ENCODE measurements around the gene PHKA2. TPM values are rescaled to one million over a fixed set of nuclear protein-coding genes. Genes with fewer than 3 reads are reported as not detected.

Gene PHKA2
- total RNA-seq, 4 donors from 2014 or later, result 16.5 to 39.7 (median 24.8) TPM

DNA sequence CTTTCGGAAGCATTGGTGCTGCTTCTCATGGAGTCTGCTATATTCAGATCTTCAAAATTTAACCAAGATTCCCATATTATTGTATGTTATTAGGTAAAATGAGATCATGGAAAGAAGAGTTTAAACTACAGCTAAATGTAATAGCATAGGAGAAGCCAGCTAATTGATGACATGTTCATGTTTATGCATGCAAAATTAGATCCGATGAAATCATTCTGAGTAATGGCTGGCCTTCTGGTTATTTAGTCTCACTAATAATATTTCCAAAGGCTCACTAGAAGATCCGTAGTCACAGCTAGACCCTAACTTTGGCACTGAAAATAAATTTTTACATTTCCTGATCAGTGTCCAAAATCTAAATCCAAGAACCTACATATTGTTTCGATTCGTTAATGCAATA lies 19.8 kb upstream of the PHKA2 start:
- 83% methylated on average over 5 of the region's 5 CpGs for WGBS
- TF ChIP-seq EP300 (IDR thresholded peaks at IDR 0.05) (no peak), POLR2AphosphoS5 (IDR thresholded peaks at IDR 0.05) (no peak), CTCF (IDR thresholded peaks at IDR 0.05) (no peak), POLR2A (IDR thresholded peaks at IDR 0.05) (no peak)
- no peak overlapping the region for H3K27ac ChIP-seq
- H3K4me1 ChIP-seq, result no peaks in the 10 kb centered on the region
- H3K4me3 ChIP-seq, result no peak overlapping the region
- no peaks in the 10 kb centered on the region for H3K27me3 ChIP-seq
- no peak for DNase-seq (ENCODE audit: low spot score in 2 of 2)
- H3K9me3 ChIP-seq, result no peaks in the 10 kb centered on the region
- H3K36me3 ChIP-seq, result no peaks in the 10 kb centered on the region

GRCh38 chrX:18998653-18999052 lies 14.7 kb upstream of the PHKA2 start:
- 62% methylated on average over 1 of the region's 1 CpG for WGBS
- H3K27me3 ChIP-seq, result no peaks in the 10 kb centered on the region

DNA sequence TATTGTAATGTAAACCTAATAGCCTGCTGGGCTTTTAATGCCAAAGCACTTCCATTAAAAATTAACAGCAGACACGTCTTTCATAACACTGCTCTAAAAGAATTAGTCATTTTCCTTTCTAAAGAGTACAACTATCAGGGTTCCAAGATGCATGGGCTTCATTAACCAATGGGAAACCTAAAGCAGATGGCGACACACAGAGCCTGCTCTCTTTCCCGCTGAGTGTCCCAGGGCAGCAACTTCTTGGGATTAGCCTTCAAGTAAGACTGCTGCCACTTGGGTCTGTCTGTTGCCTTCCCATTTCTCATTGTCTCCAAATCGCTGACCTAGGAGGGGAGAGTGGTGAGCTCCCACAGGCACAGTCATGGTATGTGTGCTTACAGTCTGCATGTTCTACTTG lies 14.0 kb upstream of the PHKA2 start:
- WGBS, result 60% methylated on average over 4 of the region's 4 CpGs
- no peaks in the 10 kb centered on the region for H3K36me3 ChIP-seq
- no peak overlapping the region for H3K27ac ChIP-seq
- no peak for TF ChIP-seq CTCF (IDR thresholded peaks at IDR 0.05)
- no peak for TF ChIP-seq POLR2AphosphoS5 (IDR thresholded peaks at IDR 0.05)
- TF ChIP-seq POLR2A (IDR thresholded peaks at IDR 0.05), result no peak
- no peak for TF ChIP-seq EP300 (IDR thresholded peaks at IDR 0.05)
- DNase-seq (ENCODE audit: low spot score in 2 of 2), result no peak
- no peaks in the 10 kb centered on the region for H3K4me1 ChIP-seq
- no peaks in the 10 kb centered on the region for H3K27me3 ChIP-seq
- no peaks in the 10 kb centered on the region for H3K9me3 ChIP-seq
- H3K4me3 ChIP-seq, result no peak overlapping the region

More at GRCh38 chrX:18998653-18999052, 14.7 kb upstream of the PHKA2 start:
- no peak for DNase-seq (ENCODE audit: low spot score in 2 of 2)
- Histone ChIP-seq H3K27ac (no peak overlapping the region), H3K4me3 (no peak overlapping the region), H3K4me1 (no peaks in the 10 kb centered on the region), H3K36me3 (no peaks in the 10 kb centered on the region), H3K9me3 (no peaks in the 10 kb centered on the region)
- TF ChIP-seq POLR2AphosphoS5 (IDR thresholded peaks at IDR 0.05) (no peak), EP300 (IDR thresholded peaks at IDR 0.05) (no peak), POLR2A (IDR thresholded peaks at IDR 0.05) (no peak), CTCF (IDR thresholded peaks at IDR 0.05) (no peak)

DNA sequence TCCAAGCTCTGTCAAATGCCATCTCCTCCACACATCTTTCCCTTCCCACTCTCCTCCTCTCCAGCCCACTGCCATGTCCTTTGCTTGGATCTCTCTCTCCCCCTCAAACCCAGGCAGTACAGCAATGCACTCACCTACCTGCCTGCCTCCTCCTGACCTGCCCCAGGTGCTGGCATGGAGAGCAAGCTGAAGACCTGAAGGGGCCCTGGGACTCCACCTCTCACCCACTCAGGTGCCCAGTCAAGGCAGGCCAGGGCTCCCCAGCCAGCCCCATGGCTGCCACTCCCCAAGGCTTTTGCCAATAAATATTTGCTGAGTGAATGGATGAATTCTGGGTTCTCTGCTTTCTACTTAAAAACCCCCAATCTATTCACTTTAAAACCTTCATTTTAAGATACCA lies 12.6 kb upstream of the PHKA2 start:
- H3K4me3 ChIP-seq, result no peak overlapping the region
- H3K9me3 ChIP-seq, result no peaks in the 10 kb centered on the region
- no peaks in the 10 kb centered on the region for H3K4me1 ChIP-seq
- no peak for TF ChIP-seq EP300 (IDR thresholded peaks at IDR 0.05)
- TF ChIP-seq POLR2AphosphoS5 (IDR thresholded peaks at IDR 0.05), result no peak
- TF ChIP-seq CTCF (IDR thresholded peaks at IDR 0.05), result no peak
- no peak for TF ChIP-seq POLR2A (IDR thresholded peaks at IDR 0.05)
- DNase-seq (ENCODE audit: low spot score in 2 of 2), result no peak
- H3K27ac ChIP-seq, result no peak overlapping the region
- H3K36me3 ChIP-seq, result no peaks in the 10 kb centered on the region
- H3K27me3 ChIP-seq, result no peaks in the 10 kb centered on the region

DNA sequence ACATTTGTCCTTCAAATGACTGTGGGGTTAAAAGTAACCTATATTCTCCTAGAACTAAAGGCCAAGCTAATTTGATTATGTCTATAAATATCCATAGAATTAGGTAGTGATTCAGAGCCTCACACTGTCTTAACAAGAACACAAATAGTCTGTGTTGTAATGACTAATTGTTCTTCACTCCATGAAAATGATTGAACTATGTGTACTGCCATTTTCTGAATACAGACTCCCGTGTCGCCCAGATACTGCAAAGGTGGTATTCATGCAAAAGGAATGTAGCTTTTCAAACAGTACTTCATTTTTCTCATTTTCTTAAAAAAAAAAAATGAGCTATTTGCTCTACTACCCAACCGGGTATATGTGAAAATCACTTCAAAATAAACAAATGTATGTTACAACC lies 11.3 kb upstream of the PHKA2 start:
- no peaks in the 10 kb centered on the region for H3K36me3 ChIP-seq
- no peaks in the 10 kb centered on the region for H3K9me3 ChIP-seq
- no peaks in the 10 kb centered on the region for H3K4me1 ChIP-seq
- H3K27me3 ChIP-seq, result no peaks in the 10 kb centered on the region
- DNase-seq (ENCODE audit: low spot score in 2 of 2), result no peak
- no peak for TF ChIP-seq CTCF (IDR thresholded peaks at IDR 0.05)
- TF ChIP-seq POLR2AphosphoS5 (IDR thresholded peaks at IDR 0.05), result no peak
- TF ChIP-seq POLR2A (IDR thresholded peaks at IDR 0.05), result no peak
- no peak for TF ChIP-seq EP300 (IDR thresholded peaks at IDR 0.05)
- H3K27ac ChIP-seq, result no peak overlapping the region
- H3K4me3 ChIP-seq, result no peak overlapping the region
- WGBS, result 56% methylated on average over 3 of the region's 3 CpGs

All from suprapubic skin (tissue), 4 donors.